Immature natural killer cell (primary cell): ENCODE data around the gene PTPRG. TPM values are rescaled to one million over a fixed set of nuclear protein-coding genes. Genes with fewer than 3 reads are reported as not detected.

Source experiments
- DNase-seq, 3 donors: peaks; one replicate each; pipeline ENCODE4 v3.0.0; 2022; ENCODE audit warnings: mixed read lengths in 1 of 3
- H3K27ac Mint-ChIP-seq, 6 donors: one replicate each; pipeline ENCODE4 v1.8.0; 2020; ENCODE audit warnings: mixed read lengths in 6 of 6, mild to moderate bottlenecking in 5 of 6, inconsistent platforms in 4 of 6, moderate library complexity in 3 of 6
- H3K27me3 Mint-ChIP-seq, 3 donors: one replicate each; pipeline ENCODE4 v1.8.0; 2020 to 2021; ENCODE audit warnings: low read depth in 3 of 3, mild to moderate bottlenecking in 3 of 3, mixed read lengths in 3 of 3, moderate library complexity in 3 of 3, inconsistent platforms in 1 of 3
- H3K36me3 Mint-ChIP-seq, 3 donors: one replicate each; pipeline ENCODE4 v1.8.0; 2020; ENCODE audit warnings: mixed read lengths in 3 of 3, inconsistent platforms in 2 of 3, mild to moderate bottlenecking in 2 of 3
- H3K4me1 Mint-ChIP-seq, 2 donors: one replicate each; pipeline ENCODE4 v1.8.0; 2020; ENCODE audit warnings: inconsistent platforms in 2 of 2, mild to moderate bottlenecking in 2 of 2, mixed read lengths in 2 of 2, moderate library complexity in 1 of 2
- H3K4me3 Mint-ChIP-seq, 5 donors: one replicate each; pipeline ENCODE4 v1.8.0; 2020; ENCODE audit warnings: mild to moderate bottlenecking in 5 of 5, mixed read lengths in 5 of 5, inconsistent platforms in 3 of 5, moderate library complexity in 3 of 5
- H3K9me3 Mint-ChIP-seq, 6 donors: one replicate each; pipeline ENCODE4 v1.8.0; 2020; ENCODE audit warnings: mild to moderate bottlenecking in 6 of 6, mixed read lengths in 6 of 6, inconsistent platforms in 4 of 6, moderate library complexity in 3 of 6
- polyA plus RNA-seq, 3 donors: library from polyadenylated mRNA; unstranded; fragments of 300-500 nt; fragmentation: Illumina TruSeq; gene quantifications; one replicate each; pipeline ENCODE4 v1.2.3, GENCODE V29; 2021

PTPRG gene
- polyA plus RNA-seq, 3 donors from 2014 or later = 0.13 TPM; not detected in 2

DNA sequence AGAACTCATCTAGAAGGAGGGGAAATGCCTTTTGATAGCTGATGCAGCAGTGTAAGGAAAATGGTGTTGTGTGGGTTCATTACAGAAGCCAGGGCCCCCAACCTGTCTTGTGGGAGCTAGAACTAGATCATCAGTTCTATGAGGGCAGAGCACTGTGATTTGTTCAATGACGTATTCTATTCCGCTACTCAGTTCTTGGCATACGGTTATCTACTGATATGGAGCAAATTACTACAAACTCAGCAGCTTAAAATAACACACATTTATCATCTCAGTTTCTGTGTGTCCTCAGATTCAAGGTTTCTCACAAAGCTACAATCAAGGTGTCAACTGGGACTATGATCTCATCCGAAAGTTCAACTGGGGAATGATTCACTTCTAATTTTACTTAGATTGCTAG, 561.4 kb downstream of the PTPRG start:
- no peak overlapping the region for H3K27ac Mint-ChIP-seq
- no peak for DNase-seq
- H3K9me3 Mint-ChIP-seq = peaks cover 0 to 17% (median 5%) of the 10 kb centered on the region in 6 donors
- H3K4me1 Mint-ChIP-seq = no peaks in the 10 kb centered on the region
- H3K4me3 Mint-ChIP-seq = no peak overlapping the region
- peaks cover 0 to 7% (median 0%) of the 10 kb centered on the region in 3 donors for H3K36me3 Mint-ChIP-seq
- H3K27me3 Mint-ChIP-seq = peaks cover 0 to 4% (median 2%) of the 10 kb centered on the region in 3 donors

GRCh38 chr3:62125380-62125779, 564.0 kb downstream of the PTPRG start:
- no peaks in the 10 kb centered on the region for H3K4me1 Mint-ChIP-seq
- DNase-seq = no peak
- peaks cover 0 to 3% (median 0%) of the 10 kb centered on the region in 3 donors for H3K27me3 Mint-ChIP-seq
- no peak overlapping the region for H3K4me3 Mint-ChIP-seq
- peaks cover 0 to 7% (median under 1%) of the 10 kb centered on the region in 6 donors for H3K9me3 Mint-ChIP-seq
- H3K36me3 Mint-ChIP-seq = no peaks in the 10 kb centered on the region
- H3K27ac Mint-ChIP-seq = no peak overlapping the region

- H3K4me3 Mint-ChIP-seq = no peak overlapping the region
- no peaks in the 10 kb centered on the region for H3K36me3 Mint-ChIP-seq
- no peak overlapping the region for H3K27ac Mint-ChIP-seq
- peaks cover 0 to 4% (median under 1%) of the 10 kb centered on the region in 6 donors for H3K9me3 Mint-ChIP-seq
- peaks cover 0 to 3% (median 1%) of the 10 kb centered on the region in 3 donors for H3K27me3 Mint-ChIP-seq
- no peak for DNase-seq
- H3K4me1 Mint-ChIP-seq = no peaks in the 10 kb centered on the region
These were observed 565.7 kb downstream of the PTPRG start for GRCh38 chr3:62127116-62127515.

GRCh38 chr3:62128051-62128450, 566.7 kb downstream of the PTPRG start:
- Mint-ChIP-seq H3K4me1 (no peaks in the 10 kb centered on the region), H3K27ac (no peak overlapping the region), H3K27me3 (peaks cover 0 to 3% (median 1%) of the 10 kb centered on the region in 3 donors), H3K36me3 (no peaks in the 10 kb centered on the region), H3K4me3 (no peak overlapping the region), H3K9me3 (peaks cover 0 to 4% (median under 1%) of the 10 kb centered on the region in 6 donors)
- DNase-seq = no peak

DNA sequence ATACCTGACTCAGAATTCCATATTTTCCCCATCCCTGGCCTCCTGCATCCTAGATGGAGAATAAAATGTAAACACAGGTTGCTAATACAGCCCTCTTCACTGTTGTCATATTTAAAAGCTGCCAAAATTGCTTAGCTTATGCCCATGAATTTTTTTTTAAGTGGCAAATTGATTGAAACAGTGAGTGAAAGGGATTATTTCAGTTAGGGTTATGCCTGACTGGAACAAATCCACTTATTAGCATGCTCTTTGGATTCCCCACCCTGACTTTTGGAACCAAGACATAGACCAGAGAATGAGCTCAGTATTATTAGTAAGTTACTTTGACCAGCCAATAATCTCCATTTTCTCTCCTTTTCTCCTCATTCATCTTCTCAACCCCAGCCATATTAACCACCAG, 567.3 kb downstream of the PTPRG start:
- Mint-ChIP-seq H3K27me3 (peaks cover 0 to 3% (median 1%) of the 10 kb centered on the region in 3 donors), H3K4me1 (no peaks in the 10 kb centered on the region), H3K9me3 (peaks cover 0 to 4% (median under 1%) of the 10 kb centered on the region in 6 donors), H3K4me3 (no peak overlapping the region), H3K36me3 (no peaks in the 10 kb centered on the region), H3K27ac (no peak overlapping the region)
- DNase-seq = no peak

- H3K4me1 Mint-ChIP-seq = no peaks in the 10 kb centered on the region
- DNase-seq = no peak
- H3K27ac Mint-ChIP-seq = no peak overlapping the region
- H3K36me3 Mint-ChIP-seq = no peaks in the 10 kb centered on the region
- H3K4me3 Mint-ChIP-seq = no peak overlapping the region
- peaks cover 0 to 6% (median 0%) of the 10 kb centered on the region in 6 donors for H3K9me3 Mint-ChIP-seq
- peaks cover 0 to 3% (median 1%) of the 10 kb centered on the region in 3 donors for H3K27me3 Mint-ChIP-seq
These were observed 569.7 kb downstream of the PTPRG start for GRCh38 chr3:62131050-62131449.

GRCh38 chr3:62131620-62132019, 570.2 kb downstream of the PTPRG start:
- DNase-seq = no peak
- H3K27ac Mint-ChIP-seq = no peak overlapping the region
- peaks cover 0 to 3% (median 1%) of the 10 kb centered on the region in 3 donors for H3K27me3 Mint-ChIP-seq
- no peaks in the 10 kb centered on the region for H3K4me1 Mint-ChIP-seq
- H3K36me3 Mint-ChIP-seq = no peaks in the 10 kb centered on the region
- H3K9me3 Mint-ChIP-seq = peaks cover 0 to 6% (median under 1%) of the 10 kb centered on the region in 6 donors
- no peak overlapping the region for H3K4me3 Mint-ChIP-seq

- Mint-ChIP-seq H3K27ac (no peak overlapping the region), H3K4me1 (no peaks in the 10 kb centered on the region), H3K4me3 (no peak overlapping the region), H3K27me3 (peaks cover 0 to 4% (median 1%) of the 10 kb centered on the region in 3 donors), H3K9me3 (peaks cover 0 to 6% (median under 1%) of the 10 kb centered on the region in 6 donors), H3K36me3 (no peaks in the 10 kb centered on the region)
- no peak for DNase-seq
These were observed 570.7 kb downstream of the PTPRG start for GRCh38 chr3:62132027-62132602.

GRCh38 chr3:62133015-62133414, 571.6 kb downstream of the PTPRG start:
- Mint-ChIP-seq H3K4me1 (no peaks in the 10 kb centered on the region), H3K9me3 (peaks cover 0 to 6% (median under 1%) of the 10 kb centered on the region in 6 donors), H3K27ac (no peak overlapping the region), H3K36me3 (no peaks in the 10 kb centered on the region), H3K4me3 (no peak overlapping the region), H3K27me3 (peaks cover 0 to 4% (median 1%) of the 10 kb centered on the region in 3 donors)
- DNase-seq = no peak

DNA sequence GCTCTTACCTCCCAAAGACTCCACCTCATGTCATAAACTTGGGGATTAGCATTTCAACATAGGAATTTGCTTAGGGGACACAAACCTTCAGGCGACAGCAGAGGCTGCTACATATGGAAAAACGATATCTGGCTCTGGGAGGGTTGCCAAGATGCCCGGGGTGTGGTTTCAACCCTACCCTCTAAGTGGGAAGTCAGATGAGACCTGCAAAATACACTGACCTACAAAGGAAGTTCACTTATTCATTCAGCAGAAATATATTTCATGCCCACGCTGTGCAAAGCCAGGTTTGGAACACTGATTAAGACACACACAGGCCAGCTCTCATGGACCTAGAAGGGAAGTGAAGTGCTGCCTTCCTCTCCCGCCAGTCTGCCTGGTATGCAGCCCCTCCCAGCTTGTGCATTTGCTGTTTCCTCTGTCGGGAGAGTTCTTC, 572.7 kb downstream of the PTPRG start:
- Mint-ChIP-seq H3K4me3 (no peak overlapping the region), H3K27ac (no peak overlapping the region), H3K36me3 (no peaks in the 10 kb centered on the region), H3K27me3 (peaks cover 0 to 2% (median 1%) of the 10 kb centered on the region in 3 donors), H3K4me1 (no peaks in the 10 kb centered on the region), H3K9me3 (peaks cover 0 to 7% (median 2%) of the 10 kb centered on the region in 6 donors)
- no peak for DNase-seq

GRCh38 chr3:62135741-62136140, 574.4 kb downstream of the PTPRG start:
- no peak overlapping the region for H3K4me3 Mint-ChIP-seq
- no peaks in the 10 kb centered on the region for H3K4me1 Mint-ChIP-seq
- H3K9me3 Mint-ChIP-seq = peaks cover 0 to 13% (median 3%) of the 10 kb centered on the region in 6 donors
- H3K36me3 Mint-ChIP-seq = no peaks in the 10 kb centered on the region
- H3K27ac Mint-ChIP-seq = no peak overlapping the region
- peaks cover 1 to 5% (median 2%) of the 10 kb centered on the region in 3 donors for H3K27me3 Mint-ChIP-seq
- DNase-seq = no peak

GRCh38 chr3:62139957-62140356, 578.6 kb downstream of the PTPRG start:
- DNase-seq = no peak
- Mint-ChIP-seq H3K27me3 (peaks cover 0 to 5% (median 2%) of the 10 kb centered on the region in 3 donors), H3K9me3 (peaks cover 0 to 13% (median 3%) of the 10 kb centered on the region in 6 donors), H3K36me3 (no peaks in the 10 kb centered on the region), H3K4me1 (peaks cover 2 to 5% of the 10 kb centered on the region in 2 donors), H3K4me3 (no peak overlapping the region), H3K27ac (no peak overlapping the region)

DNA sequence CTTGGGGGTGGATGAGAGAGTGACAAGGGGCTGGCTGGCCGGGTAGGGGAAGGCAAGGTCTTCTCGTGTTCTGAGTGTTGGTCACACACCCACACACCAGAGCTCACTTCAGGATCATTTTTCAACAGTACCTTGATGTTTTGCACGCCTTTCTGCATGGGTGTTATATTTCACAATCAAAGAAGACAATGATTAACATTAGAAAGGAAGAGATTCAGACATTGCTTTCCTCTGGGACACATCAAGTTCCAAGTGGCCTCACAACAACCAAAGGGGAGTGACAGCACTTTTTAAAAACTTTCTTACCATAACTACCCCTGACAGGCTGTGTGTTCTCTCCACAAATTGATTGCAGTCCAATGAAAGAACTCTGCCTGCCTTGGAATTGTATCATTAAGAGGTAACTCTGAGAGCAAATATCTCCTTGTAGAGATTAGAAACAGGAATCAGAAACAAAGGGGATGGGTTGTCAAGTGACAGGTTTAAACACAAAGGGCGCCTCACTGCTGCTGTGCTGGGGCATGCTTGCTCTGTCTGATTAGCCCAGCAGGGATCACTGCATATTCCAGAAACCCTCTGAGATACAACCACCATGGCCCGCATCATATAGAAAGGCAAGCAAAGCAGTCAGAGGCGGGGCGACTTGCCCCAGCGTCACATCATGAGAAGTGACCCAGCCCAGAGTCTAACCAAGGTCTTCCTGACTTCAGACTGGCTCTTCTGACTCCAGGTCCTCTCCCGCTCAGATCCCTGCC, 581.1 kb downstream of the PTPRG start:
- no peak for DNase-seq
- H3K4me1 Mint-ChIP-seq = peaks cover 2 to 12% of the 10 kb centered on the region in 2 donors
- peaks cover 0 to 13% (median 2%) of the 10 kb centered on the region in 6 donors for H3K9me3 Mint-ChIP-seq
- no peak overlapping the region for H3K4me3 Mint-ChIP-seq
- H3K27me3 Mint-ChIP-seq = peaks cover 0 to 5% (median 0%) of the 10 kb centered on the region in 3 donors
- H3K27ac Mint-ChIP-seq = peak overlapping the region in 1 of 6 donors; percentile 67
- no peaks in the 10 kb centered on the region for H3K36me3 Mint-ChIP-seq

DNA sequence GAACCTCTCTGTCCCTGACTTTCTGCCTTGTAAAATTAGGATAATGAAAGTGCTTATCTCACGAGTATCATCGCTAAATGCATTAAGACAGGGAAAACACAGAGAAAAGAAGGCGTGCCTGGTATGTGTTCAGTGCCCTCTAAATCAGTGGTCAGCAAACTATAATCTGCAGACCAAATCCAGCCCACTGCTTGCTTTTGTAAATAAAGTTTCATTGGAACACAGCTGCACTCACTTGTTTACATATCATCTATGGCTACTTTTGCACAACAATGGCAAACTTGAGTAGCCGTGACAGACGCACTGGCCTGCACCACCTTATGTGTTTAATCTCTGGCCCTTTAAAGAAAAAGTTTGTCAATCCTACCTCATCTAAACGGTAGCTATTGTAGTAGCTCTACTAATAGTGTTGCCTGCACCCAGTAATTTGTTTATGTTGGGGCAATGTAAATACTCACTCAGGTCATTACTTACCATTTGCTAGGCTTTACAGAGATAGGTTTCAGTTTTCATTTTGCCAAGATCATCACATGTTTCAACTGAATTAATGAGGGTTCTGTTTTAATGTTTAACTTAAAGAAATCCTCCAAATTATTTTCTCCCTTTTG, 582.6 kb downstream of the PTPRG start:
- no peak for DNase-seq
- Mint-ChIP-seq H3K4me3 (no peak overlapping the region), H3K9me3 (peaks cover 0 to 7% (median 2%) of the 10 kb centered on the region in 6 donors), H3K27me3 (peaks cover 0 to 5% (median 2%) of the 10 kb centered on the region in 3 donors), H3K36me3 (no peaks in the 10 kb centered on the region), H3K4me1 (peaks cover 2 to 12% of the 10 kb centered on the region in 2 donors), H3K27ac (no peak overlapping the region)
